Progenitor cell of endocrine pancreas (in vitro differentiated cells): ENCODE data around the gene SAMD5. TPM values are rescaled to one million over a fixed set of nuclear protein-coding genes. Genes with fewer than 3 reads are reported as not detected.
"Not testable (repeated sequence)": the region's sequence is repeated elsewhere in the genome, so short reads cannot be mapped to it uniquely, and the experiment has no call there.

Experiments used
- DNase-seq: peaks from one replicate; pipeline ENCODE4 v3.0.0; 2021; ENCODE audit warnings: low spot score; ENCODE audit not compliant: unreplicated experiment
- H3K27ac Mint-ChIP-seq: 2 replicates; pipeline ENCODE4 v1.8.0; 2021; ENCODE audit warnings: mild to moderate bottlenecking, moderate library complexity, mixed read lengths
- H3K27me3 Mint-ChIP-seq: 2 replicates; pipeline ENCODE4 v1.8.0; 2021; ENCODE audit warnings: mixed read lengths
- H3K36me3 Mint-ChIP-seq: 2 replicates; pipeline ENCODE4 v1.8.0; 2022; ENCODE audit warnings: mixed read lengths; ENCODE audit not compliant: insufficient read depth
- H3K4me1 Mint-ChIP-seq: 2 replicates; pipeline ENCODE4 v1.8.0; 2021; ENCODE audit warnings: low read depth, mixed read lengths
- H3K4me3 Mint-ChIP-seq: 2 replicates; pipeline ENCODE4 v1.8.0; 2021; ENCODE audit warnings: low read depth, mild to moderate bottlenecking, moderate library complexity, mixed read lengths
- H3K9me3 Mint-ChIP-seq: 2 replicates; pipeline ENCODE4 v1.8.0; 2021; ENCODE audit warnings: low read depth, mixed read lengths
- total RNA-seq: library from RNA; stranded (reverse); gene quantifications from 2 replicates; pipeline ENCODE4 v1.2.1, GENCODE V29; 2021
- TF ChIP-seq, protein P1 (sequence below): fragments of 200-600 bp; sonication (generic); IDR thresholded peaks from one replicate; pipeline ENCODE4 v1.5.0; 2021; ENCODE audit warnings: antibody characterized with exemption, mild to moderate bottlenecking; ENCODE audit not compliant: unreplicated experiment

The SAMD5 gene
- total RNA-seq, 1 donor from 2014 or later = 24.0 TPM

DNA sequence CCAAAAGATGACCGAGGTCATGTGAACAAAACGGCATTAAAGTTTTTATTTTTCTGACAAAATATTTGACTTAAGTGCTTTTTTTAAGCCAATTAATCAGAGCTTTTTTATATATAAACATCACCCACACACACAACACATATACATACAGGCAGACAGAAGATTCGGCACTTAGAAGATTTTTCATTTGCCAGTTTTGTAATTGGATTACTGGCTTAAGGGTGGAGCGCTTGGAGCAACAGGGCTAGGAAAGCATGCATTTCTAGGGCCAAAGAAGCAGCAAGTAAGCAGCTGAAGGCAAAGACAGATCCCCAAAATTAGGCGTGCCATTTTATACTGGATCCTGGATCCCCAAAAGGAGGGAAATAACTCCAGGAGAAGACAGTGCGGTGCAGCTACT is 30.3 kb downstream of the SAMD5 start:
- no peak for DNase-seq
- Mint-ChIP-seq H3K9me3 (peaks cover 17% of the 10 kb centered on the region), H3K4me3 (no peak overlapping the region), H3K4me1 (no peaks in the 10 kb centered on the region), H3K27me3 (no peaks in the 10 kb centered on the region), H3K27ac (no peak overlapping the region), H3K36me3 (peaks cover 28% of the 10 kb centered on the region)
- TF ChIP-seq, protein P1, sequence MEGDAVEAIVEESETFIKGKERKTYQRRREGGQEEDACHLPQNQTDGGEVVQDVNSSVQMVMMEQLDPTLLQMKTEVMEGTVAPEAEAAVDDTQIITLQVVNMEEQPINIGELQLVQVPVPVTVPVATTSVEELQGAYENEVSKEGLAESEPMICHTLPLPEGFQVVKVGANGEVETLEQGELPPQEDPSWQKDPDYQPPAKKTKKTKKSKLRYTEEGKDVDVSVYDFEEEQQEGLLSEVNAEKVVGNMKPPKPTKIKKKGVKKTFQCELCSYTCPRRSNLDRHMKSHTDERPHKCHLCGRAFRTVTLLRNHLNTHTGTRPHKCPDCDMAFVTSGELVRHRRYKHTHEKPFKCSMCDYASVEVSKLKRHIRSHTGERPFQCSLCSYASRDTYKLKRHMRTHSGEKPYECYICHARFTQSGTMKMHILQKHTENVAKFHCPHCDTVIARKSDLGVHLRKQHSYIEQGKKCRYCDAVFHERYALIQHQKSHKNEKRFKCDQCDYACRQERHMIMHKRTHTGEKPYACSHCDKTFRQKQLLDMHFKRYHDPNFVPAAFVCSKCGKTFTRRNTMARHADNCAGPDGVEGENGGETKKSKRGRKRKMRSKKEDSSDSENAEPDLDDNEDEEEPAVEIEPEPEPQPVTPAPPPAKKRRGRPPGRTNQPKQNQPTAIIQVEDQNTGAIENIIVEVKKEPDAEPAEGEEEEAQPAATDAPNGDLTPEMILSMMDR = no peak

DNA sequence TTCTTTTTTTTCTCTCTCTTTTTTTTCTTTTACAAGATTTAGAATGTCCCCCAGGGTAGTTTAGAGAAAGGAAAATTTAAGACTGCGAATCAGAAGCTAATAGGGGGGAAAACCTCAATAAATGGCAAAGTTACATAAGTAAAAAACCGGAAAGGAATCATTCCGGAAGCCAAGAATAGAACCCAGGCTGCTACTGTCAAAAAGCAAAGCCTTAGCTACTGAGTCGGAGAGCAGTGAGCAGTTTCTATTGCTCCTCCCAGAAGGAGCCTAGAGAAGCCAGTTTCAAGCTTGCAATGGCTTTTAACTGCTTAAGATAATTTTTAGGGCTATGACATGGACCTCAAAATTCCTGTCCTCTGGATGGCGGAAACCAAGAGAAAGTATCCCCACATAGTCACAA is 31.6 kb downstream of the SAMD5 start:
- Mint-ChIP-seq H3K4me3 (no peak overlapping the region), H3K36me3 (peaks cover 23% of the 10 kb centered on the region), H3K4me1 (no peaks in the 10 kb centered on the region), H3K9me3 (peaks cover 17% of the 10 kb centered on the region), H3K27ac (no peak overlapping the region), H3K27me3 (no peaks in the 10 kb centered on the region)
- TF ChIP-seq, protein P1 = no peak
- DNase-seq = no peak

DNA sequence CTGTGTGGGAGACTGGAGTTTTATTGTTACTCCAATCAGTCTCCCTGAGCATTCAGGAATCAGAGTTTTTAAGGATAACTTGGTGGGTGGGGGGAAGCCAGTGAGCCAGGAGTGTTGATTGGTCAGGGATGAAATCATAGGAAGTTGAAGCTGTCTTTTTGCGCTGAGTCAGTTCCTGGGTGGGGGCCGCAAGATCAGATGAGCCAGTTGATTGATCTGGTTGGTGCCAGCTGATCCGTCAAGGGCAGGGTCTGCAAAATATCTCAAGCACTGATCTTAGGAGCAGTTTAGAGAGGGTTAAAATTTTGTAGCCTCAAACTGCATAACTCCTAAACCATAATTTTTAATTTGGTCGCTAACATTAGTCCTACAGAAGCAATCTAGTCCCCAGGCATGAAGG is 33.9 kb downstream of the SAMD5 start:
- DNase-seq, H3K27ac Mint-ChIP-seq, H3K4me1 Mint-ChIP-seq, H3K4me3 Mint-ChIP-seq, H3K27me3 Mint-ChIP-seq: not testable (repeated sequence)
- Mint-ChIP-seq H3K36me3 (peaks cover 22% of the 10 kb centered on the region), H3K9me3 (peaks cover 17% of the 10 kb centered on the region)

DNA sequence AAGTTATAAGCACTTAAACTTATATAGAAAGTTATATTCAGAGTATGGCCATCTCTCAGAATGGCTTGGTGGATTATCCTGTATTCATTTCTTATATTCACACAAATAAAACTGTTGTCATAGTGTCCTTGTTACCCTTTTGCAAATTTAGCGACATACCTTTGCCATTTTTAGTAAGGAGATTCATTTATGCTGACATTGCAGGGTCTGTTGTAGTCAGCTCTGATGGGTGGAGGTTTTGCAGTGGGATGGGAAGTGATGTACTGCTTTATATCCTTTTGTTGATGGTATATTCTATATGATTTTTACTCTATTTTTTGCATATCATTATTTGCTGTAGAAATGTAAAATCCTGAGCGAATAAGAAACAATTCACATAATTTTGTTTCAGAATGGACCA is 35.9 kb downstream of the SAMD5 start:
- TF ChIP-seq, protein P1 = no peak

DNA sequence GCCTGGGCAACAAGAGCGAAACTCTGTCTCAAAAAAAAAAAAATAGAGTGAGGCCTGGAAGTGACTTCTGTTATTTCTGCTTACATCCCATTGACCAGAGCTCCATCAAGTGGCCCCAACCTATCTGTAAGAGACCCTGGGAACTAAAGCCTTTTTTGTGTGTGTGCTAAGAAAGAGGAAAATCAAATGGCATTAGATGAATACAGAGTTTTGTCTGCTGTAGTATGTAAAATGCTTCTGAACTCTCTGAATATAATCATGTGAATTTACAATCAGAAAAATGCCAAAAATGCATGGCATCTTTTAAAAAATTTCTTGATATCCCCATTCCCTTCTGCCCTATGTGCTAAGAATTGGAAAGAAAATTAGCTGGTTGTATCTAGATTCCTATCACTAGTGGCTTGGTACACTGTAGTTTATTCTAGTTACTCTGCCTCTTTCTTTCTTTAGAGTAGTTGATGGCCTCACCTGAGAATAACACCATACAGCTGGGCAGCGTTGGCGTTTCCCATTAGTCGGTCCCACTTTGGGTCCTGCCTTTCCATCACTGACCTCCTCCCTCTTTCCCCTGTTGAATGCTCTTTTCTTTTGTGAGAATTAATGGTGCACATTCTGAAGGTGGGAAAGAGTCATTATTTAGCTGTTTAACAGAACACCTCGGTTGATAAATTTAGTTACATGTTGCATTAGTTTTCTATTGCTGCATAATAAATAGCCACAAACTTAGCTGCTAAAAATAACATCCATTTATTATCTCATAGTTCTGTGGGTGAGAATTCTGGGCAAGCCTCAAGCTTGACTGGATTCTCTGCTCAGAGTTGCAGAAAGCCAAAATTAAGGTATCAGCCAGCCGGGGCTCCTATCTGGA is 38.2 kb downstream of the SAMD5 start:
- Mint-ChIP-seq H3K9me3 (peaks cover 10% of the 10 kb centered on the region), H3K36me3 (peaks cover 13% of the 10 kb centered on the region), H3K27me3 (no peaks in the 10 kb centered on the region), H3K4me3 (no peak overlapping the region), H3K4me1 (peaks cover 5% of the 10 kb centered on the region), H3K27ac (no peak overlapping the region)
- TF ChIP-seq, protein P1 = no peak
- DNase-seq = no peak

More for the DNA sequence above, 35.9 kb downstream of the SAMD5 start:
- no peaks in the 10 kb centered on the region for H3K27me3 Mint-ChIP-seq
- no peak for DNase-seq
- H3K27ac Mint-ChIP-seq = no peak overlapping the region
- H3K4me1 Mint-ChIP-seq = peaks cover 5% of the 10 kb centered on the region
- peaks cover 18% of the 10 kb centered on the region for H3K9me3 Mint-ChIP-seq
- H3K4me3 Mint-ChIP-seq = no peak overlapping the region
- H3K36me3 Mint-ChIP-seq = peaks cover 23% of the 10 kb centered on the region

DNA sequence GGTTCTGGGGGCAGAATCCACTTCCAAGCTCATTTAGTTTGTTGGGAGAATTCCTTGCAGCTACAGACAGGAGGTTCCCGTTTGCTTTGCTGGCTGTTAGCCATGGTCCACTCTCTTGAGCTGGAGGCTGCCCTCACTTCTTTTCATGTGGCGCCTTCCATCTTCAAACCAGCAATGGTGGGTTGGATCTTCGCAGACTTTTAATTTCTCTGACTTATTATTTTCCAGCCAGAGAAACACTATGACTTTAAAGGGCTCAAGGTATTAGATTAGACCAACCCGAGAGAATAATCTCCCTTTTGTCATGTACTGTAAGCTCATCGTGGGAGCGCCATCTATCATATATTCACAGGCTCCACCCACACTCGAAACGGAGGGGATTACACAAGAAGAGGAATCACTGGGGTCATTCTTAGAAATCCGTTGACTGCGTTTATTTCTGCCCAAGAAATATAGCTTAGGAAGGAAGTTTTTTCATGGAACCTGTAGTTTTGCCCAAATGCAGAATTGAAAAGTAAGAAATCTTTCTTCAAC is 38.9 kb downstream of the SAMD5 start:
- H3K4me3 Mint-ChIP-seq = no peak overlapping the region
- no peak for DNase-seq
- H3K27me3 Mint-ChIP-seq = no peaks in the 10 kb centered on the region
- H3K9me3 Mint-ChIP-seq = peaks cover 5% of the 10 kb centered on the region
- H3K36me3 Mint-ChIP-seq = peaks cover 9% of the 10 kb centered on the region
- H3K27ac Mint-ChIP-seq = no peak overlapping the region
- TF ChIP-seq, protein P1 = no peak
- peaks cover 6% of the 10 kb centered on the region for H3K4me1 Mint-ChIP-seq
